CD4-positive, alpha-beta T cell (primary cell): ENCODE data around the gene FGF22. TPM values are rescaled to one million over a fixed set of nuclear protein-coding genes. Genes with fewer than 3 reads are reported as not detected.
"Not testable (repeated sequence)": the region's sequence is repeated elsewhere in the genome, so short reads cannot be mapped to it uniquely, and the experiment has no call there.

Source experiments
- ATAC-seq: fragments of 200-7000 bp; cut with Tn5 transposase; one replicate; pipeline ENCODE4 v1.10.0; 2022; ENCODE audit warnings: mild to moderate bottlenecking; ENCODE audit not compliant: poor library complexity
- CTCF ChIA-PET: fragments of 350-600 bp; sonication (Branson Sonifier 250); formaldehyde crosslinking; loops from one replicate; lab custom pipeline; 2021; ENCODE audit warnings: antibody characterized with exemption, inconsistent platforms; lab: Charles Lee
- POLR2A ChIA-PET: fragments of 350-600 bp; sonication (Branson Sonifier 250); formaldehyde crosslinking; loops from one replicate; lab custom pipeline; 2021; ENCODE audit warnings: antibody characterized with exemption, inconsistent platforms; lab: Charles Lee
- DNase-seq, 14 experiments: peaks; one replicate each; pipeline ENCODE4 v3.0.0-alpha.2; 2013 to 2020; ENCODE audit warnings: mixed read lengths in 2 of 14
- H3K27ac ChIP-seq, 2 donors: one replicate each; pipeline versions ENCODE4 v1.5.1 to v1.7.0; 2013; ENCODE audit warnings: low read length in 2 of 2, low read depth in 1 of 2, mild to moderate bottlenecking in 1 of 2
- H3K27me3 ChIP-seq, 2 experiments: 1 replicate in 1 of 2; 2 replicates in 1 of 2; pipeline versions ENCODE4 v1.6.1 to v1.7.0; 2013; ENCODE audit warnings: low read length in 2 of 2, control low read depth in 1 of 2, mild to moderate bottlenecking in 1 of 2, moderate library complexity in 1 of 2; ENCODE audit not compliant: insufficient read depth in 2 of 2, control insufficient read depth in 1 of 2
- H3K36me3 ChIP-seq: one replicate; pipeline ENCODE4 v1.6.1; 2013; ENCODE audit warnings: low read length, control low read depth; ENCODE audit not compliant: insufficient read depth
- H3K4me1 ChIP-seq: one replicate; pipeline ENCODE4 v1.6.1; 2013; ENCODE audit warnings: low read length, control low read depth; ENCODE audit not compliant: insufficient read depth
- H3K4me3 ChIP-seq: one replicate; pipeline ENCODE4 v1.5.1; 2013; ENCODE audit warnings: mild to moderate bottlenecking, low read length, moderate library complexity
- H3K9me3 ChIP-seq, 2 experiments: 1 replicate in 1 of 2; 2 replicates in 1 of 2; pipeline versions ENCODE4 v1.6.1 to v1.7.0; 2013; ENCODE audit warnings: low read length in 2 of 2, mild to moderate bottlenecking in 2 of 2, control low read depth in 1 of 2, moderate library complexity in 1 of 2; ENCODE audit not compliant: control insufficient read depth in 1 of 2, insufficient read depth in 1 of 2
- H3K27ac Mint-ChIP-seq: one replicate; pipeline ENCODE4 v1.8.0; 2020; ENCODE audit warnings: mixed read lengths
- H3K27me3 Mint-ChIP-seq: one replicate; pipeline ENCODE4 v1.8.0; 2021; ENCODE audit warnings: mixed read lengths
- H3K36me3 Mint-ChIP-seq: one replicate; pipeline ENCODE4 v1.8.0; 2021; ENCODE audit warnings: low read depth, mixed read lengths
- H3K4me1 Mint-ChIP-seq: one replicate; pipeline ENCODE4 v1.8.0; 2021; ENCODE audit warnings: low read depth, mixed read lengths
- H3K4me3 Mint-ChIP-seq: one replicate; pipeline ENCODE4 v1.8.0; 2020; ENCODE audit warnings: mild to moderate bottlenecking, mixed read lengths
- H3K9me3 Mint-ChIP-seq: one replicate; pipeline ENCODE4 v1.8.0; 2020; ENCODE audit warnings: mixed read lengths
- intact Hi-C, 2 experiments: fragments of 100-400 bp; cut with DNase I in 1 of 2; cut with micrococcal nuclease in 1 of 2; formaldehyde crosslinking; loops; one replicate each; pipeline versions ENCODE4 v1.15.1 to v1.9.0; 2023 to 2025; cut with DNase I, micrococcal nuclease
- total RNA-seq, 174 experiments: library from RNA in 2 of 174; stranded (reverse) in 2 of 174; gene quantifications; one replicate each; pipeline ENCODE4 v1.2.3 and lab custom pipeline; 2021 to 2026
- TF ChIP-seq, protein P1 (sequence below): fragments of 200-600 bp; IDR thresholded peaks from one replicate; pipeline ENCODE4 v1.8.0; 2022; ENCODE audit warnings: antibody characterized with exemption, mild to moderate bottlenecking

Gene FGF22
- total RNA-seq, 2 experiments from 2014 or later = 0.42 to 0.49 TPM

DNA sequence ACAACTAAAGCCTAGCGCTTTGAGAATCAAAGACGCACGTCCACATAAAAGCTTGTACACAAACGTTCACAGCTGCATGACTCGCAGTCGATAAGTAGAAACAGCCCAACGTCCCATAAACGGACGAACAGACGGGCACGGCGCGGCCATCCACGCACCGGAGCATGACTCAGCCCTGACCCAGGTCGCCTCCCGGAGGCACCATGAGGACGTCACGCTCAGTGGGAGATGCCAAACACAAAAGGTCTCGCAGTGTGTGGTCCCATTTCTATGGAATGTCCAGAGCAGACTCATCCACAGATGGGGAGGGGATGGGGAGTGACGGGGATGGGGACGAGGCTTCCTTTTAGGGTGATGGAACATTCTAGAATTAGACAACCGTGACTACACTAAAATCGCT, 15.7 kb upstream of the FGF22 start:
- TF ChIP-seq, protein P1, sequence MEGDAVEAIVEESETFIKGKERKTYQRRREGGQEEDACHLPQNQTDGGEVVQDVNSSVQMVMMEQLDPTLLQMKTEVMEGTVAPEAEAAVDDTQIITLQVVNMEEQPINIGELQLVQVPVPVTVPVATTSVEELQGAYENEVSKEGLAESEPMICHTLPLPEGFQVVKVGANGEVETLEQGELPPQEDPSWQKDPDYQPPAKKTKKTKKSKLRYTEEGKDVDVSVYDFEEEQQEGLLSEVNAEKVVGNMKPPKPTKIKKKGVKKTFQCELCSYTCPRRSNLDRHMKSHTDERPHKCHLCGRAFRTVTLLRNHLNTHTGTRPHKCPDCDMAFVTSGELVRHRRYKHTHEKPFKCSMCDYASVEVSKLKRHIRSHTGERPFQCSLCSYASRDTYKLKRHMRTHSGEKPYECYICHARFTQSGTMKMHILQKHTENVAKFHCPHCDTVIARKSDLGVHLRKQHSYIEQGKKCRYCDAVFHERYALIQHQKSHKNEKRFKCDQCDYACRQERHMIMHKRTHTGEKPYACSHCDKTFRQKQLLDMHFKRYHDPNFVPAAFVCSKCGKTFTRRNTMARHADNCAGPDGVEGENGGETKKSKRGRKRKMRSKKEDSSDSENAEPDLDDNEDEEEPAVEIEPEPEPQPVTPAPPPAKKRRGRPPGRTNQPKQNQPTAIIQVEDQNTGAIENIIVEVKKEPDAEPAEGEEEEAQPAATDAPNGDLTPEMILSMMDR = no peak
- peaks cover 2% of the 10 kb centered on the region for H3K4me1 Mint-ChIP-seq
- Histone ChIP-seq H3K9me3 (peaks cover 0 to 4% of the 10 kb centered on the region in 2 experiments), H3K4me1 (no peaks in the 10 kb centered on the region), H3K4me3 (no peak overlapping the region), H3K36me3 (peaks cover 58% of the 10 kb centered on the region), H3K27me3 (no peaks in the 10 kb centered on the region), H3K27ac (no peak overlapping the region)
- no peak overlapping the region for H3K4me3 Mint-ChIP-seq
- peaks cover 39% of the 10 kb centered on the region for H3K36me3 Mint-ChIP-seq
- ChIA-PET CTCF (interaction anchor here (1.2 kb wide), 1 partner anchor 40 kb away, joined by 3 read pairs; no protein-coding TSS in a partner anchor), POLR2A (no interaction called here)
- DNase-seq (no peak), ATAC-seq (no peak)
- no peak overlapping the region for H3K27ac Mint-ChIP-seq
- intact Hi-C loops = no loop called here
- no peaks in the 10 kb centered on the region for H3K9me3 Mint-ChIP-seq
- no peaks in the 10 kb centered on the region for H3K27me3 Mint-ChIP-seq

DNA sequence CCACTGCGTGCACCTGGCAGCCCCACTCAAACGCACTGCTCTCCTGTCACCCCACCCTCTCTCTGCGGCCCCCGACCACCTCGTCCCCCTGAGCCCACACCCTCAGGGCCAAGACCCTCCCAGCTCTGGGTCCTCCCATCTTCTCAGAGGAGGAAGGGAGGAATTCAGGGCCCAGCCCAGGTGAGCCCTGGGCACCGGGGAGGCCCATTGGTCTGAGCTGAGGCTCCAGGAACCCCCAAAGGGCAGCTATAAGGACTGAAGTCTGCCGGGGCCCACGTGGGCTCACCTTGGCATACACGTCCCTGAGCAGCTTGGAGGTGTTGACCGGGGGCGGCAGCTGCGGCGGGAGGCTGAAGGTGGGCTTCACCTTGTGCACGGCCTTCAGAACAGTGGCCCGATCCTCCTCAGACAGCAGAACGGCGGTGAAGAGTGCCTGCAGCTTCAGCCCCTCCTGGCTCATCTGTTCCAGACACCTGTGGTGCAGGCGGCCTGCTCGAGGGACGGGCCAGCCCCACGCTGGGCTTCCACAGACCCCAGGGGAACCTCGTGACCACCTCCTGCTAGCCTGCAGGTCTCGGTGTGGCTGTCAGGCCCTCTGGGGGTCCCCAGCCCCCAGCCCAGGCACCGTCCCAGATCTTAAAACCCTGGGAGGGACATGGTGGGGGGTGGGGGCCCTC, 15.1 kb upstream of the FGF22 start:
- TF ChIP-seq, protein P1 = no peak
- no peak for ATAC-seq
- Mint-ChIP-seq H3K4me3 (no peak overlapping the region), H3K27ac (no peak overlapping the region), H3K27me3 (no peaks in the 10 kb centered on the region), H3K9me3 (no peaks in the 10 kb centered on the region), H3K36me3 (peaks cover 39% of the 10 kb centered on the region), H3K4me1 (peaks cover 4% of the 10 kb centered on the region)
- Histone ChIP-seq H3K4me1 (no peaks in the 10 kb centered on the region), H3K27me3 (no peaks in the 10 kb centered on the region), H3K4me3 (no peak overlapping the region), H3K9me3 (peaks cover 0 to 4% of the 10 kb centered on the region in 2 experiments), H3K36me3 (peaks cover 58% of the 10 kb centered on the region), H3K27ac (no peak overlapping the region)
- intact Hi-C loops = no loop called here
- ChIA-PET POLR2A (no interaction called here), CTCF (interaction anchor here (0.6 to 1.2 kb wide), 2 partner anchors 40 kb away, joined by 3 read pairs; no protein-coding TSS in a partner anchor)
- DNase-seq = no peak

DNA sequence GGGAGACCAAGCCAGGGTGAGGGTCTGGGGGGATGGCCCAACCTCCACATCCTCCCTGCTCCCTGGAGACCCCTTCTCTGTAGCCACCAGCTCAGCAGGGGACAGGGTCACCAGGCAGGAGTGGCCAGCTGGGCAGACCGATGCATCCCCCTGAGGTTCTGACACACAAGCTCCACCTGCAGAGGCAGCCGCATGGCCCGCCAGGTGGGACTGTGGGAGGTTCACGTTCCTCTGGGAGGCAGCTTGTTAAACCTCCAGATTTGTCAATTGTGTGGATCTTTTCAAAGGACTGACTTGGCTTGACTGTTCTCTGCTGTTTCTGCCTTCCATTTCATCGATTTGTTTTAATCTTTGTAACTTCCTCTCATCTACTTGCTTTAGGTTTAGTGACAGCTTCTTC, 14.4 kb upstream of the FGF22 start:
- H3K36me3 Mint-ChIP-seq = peaks cover 44% of the 10 kb centered on the region
- no peak overlapping the region for H3K4me3 Mint-ChIP-seq
- H3K4me1 ChIP-seq = peaks cover 3% of the 10 kb centered on the region
- no peak overlapping the region for H3K4me3 ChIP-seq
- ATAC-seq = no peak
- no peak overlapping the region for H3K27ac Mint-ChIP-seq
- H3K9me3 Mint-ChIP-seq = no peaks in the 10 kb centered on the region
- intact Hi-C loops = no loop called here
- ChIA-PET POLR2A (no interaction called here), CTCF (interaction anchor here (0.6 kb wide), 1 partner anchor 41 kb away, joined by 3 read pairs; no protein-coding TSS in a partner anchor)
- H3K27ac ChIP-seq = no peak overlapping the region
- no peak for DNase-seq
- H3K27me3 ChIP-seq = no peaks in the 10 kb centered on the region
- no peaks in the 10 kb centered on the region for H3K27me3 Mint-ChIP-seq
- TF ChIP-seq, protein P1 = no peak
- peaks cover 0 to 4% of the 10 kb centered on the region in 2 experiments for H3K9me3 ChIP-seq
- H3K4me1 Mint-ChIP-seq = peaks cover 6% of the 10 kb centered on the region
- H3K36me3 ChIP-seq = peaks cover 56% of the 10 kb centered on the region

DNA sequence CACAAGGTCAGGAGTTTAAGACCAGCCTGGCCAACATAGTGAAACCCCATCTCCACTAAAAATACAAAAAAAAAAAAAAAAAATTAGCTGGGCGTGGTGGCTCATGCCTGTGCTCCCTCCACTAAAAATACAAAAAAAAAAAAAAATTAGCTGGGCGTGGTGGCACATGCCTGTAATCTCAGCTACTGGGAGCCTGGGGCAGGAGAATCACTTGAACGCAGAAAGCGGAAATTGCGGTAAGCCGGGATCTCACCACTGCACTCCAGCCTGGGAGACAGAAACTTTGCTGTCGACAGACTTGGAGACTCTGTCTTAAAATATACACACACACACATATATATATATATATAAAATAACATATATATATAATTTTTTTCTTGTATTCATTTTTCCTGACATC, 13.1 kb upstream of the FGF22 start:
- Histone ChIP-seq H3K4me1 (peaks cover 15% of the 10 kb centered on the region), H3K36me3 (peaks cover 60% of the 10 kb centered on the region)
- H3K27me3 ChIP-seq, H3K27ac ChIP-seq, intact Hi-C loops, DNase-seq, H3K27ac Mint-ChIP-seq, H3K27me3 Mint-ChIP-seq, ATAC-seq, H3K4me3 ChIP-seq, POLR2A ChIA-PET, H3K9me3 ChIP-seq, H3K9me3 Mint-ChIP-seq, H3K4me3 Mint-ChIP-seq: not testable (repeated sequence)
- peaks cover 16% of the 10 kb centered on the region for H3K4me1 Mint-ChIP-seq
- CTCF ChIA-PET = interaction anchor here (0.7 to 0.8 kb wide), 2 partner anchors 20 to 33 kb away, joined by 3 read pairs; no protein-coding TSS in a partner anchor
- peaks cover 52% of the 10 kb centered on the region for H3K36me3 Mint-ChIP-seq
